Activated B cell treated with CpG ODN at 0.5 μM for 24 hours (primary cell): ENCODE data around the gene YARS1. TPM values are rescaled to one million over a fixed set of nuclear protein-coding genes. Genes with fewer than 3 reads are reported as not detected.

Experiments
- ATAC-seq: fragments of 200-7000 bp; cut with Tn5 transposase; one replicate; pipeline ENCODE4 v1.10.0; 2021; ENCODE audit warnings: low read depth, mild to moderate bottlenecking, moderate library complexity
- CTCF ChIA-PET: fragments of 350-600 bp; sonication (Branson Sonifier 250); formaldehyde crosslinking; loops from one replicate; lab custom pipeline; 2021; ENCODE audit warnings: antibody characterized with exemption; lab: Charles Lee
- POLR2A ChIA-PET: fragments of 350-600 bp; sonication (Branson Sonifier 250); formaldehyde crosslinking; loops from one replicate; lab custom pipeline; 2021; ENCODE audit warnings: antibody characterized with exemption; lab: Charles Lee
- DNase-seq: peaks from one replicate; pipeline ENCODE4 v3.0.0; 2022
- H3K27ac Mint-ChIP-seq: one replicate; pipeline ENCODE4 v1.8.0; 2020; ENCODE audit warnings: mixed read lengths
- H3K27me3 Mint-ChIP-seq: one replicate; pipeline ENCODE4 v1.8.0; 2021; ENCODE audit warnings: mixed read lengths
- H3K36me3 Mint-ChIP-seq: one replicate; pipeline ENCODE4 v1.8.0; 2021; ENCODE audit warnings: low read depth, mixed read lengths
- H3K4me1 Mint-ChIP-seq: one replicate; pipeline ENCODE4 v1.8.0; 2021; ENCODE audit warnings: mixed read lengths
- H3K4me3 Mint-ChIP-seq: one replicate; pipeline ENCODE4 v1.8.0; 2020; ENCODE audit warnings: mild to moderate bottlenecking, mixed read lengths
- H3K9me3 Mint-ChIP-seq: one replicate; pipeline ENCODE4 v1.8.0; 2020; ENCODE audit warnings: mixed read lengths
- CTCF ChIP-seq: fragments of 200-600 bp; IDR thresholded peaks from one replicate; pipeline ENCODE4 v1.8.0; 2022; ENCODE audit warnings: antibody characterized with exemption, mild to moderate bottlenecking
- intact Hi-C: fragments of 100-400 bp; cut with micrococcal nuclease; formaldehyde crosslinking; loops from one replicate; pipeline ENCODE4 v1.15.1; 2024
- total RNA-seq: library from RNA; stranded (reverse); gene quantifications from 2 replicates; pipeline ENCODE4 v1.2.3, GENCODE V29; 2022

The YARS1 gene
- total RNA-seq, 1 donor from 2014 or later, result 232 TPM

- DNase-seq, result no peak
- Mint-ChIP-seq H3K4me1 (no peaks in the 10 kb centered on the region), H3K27me3 (no peaks in the 10 kb centered on the region), H3K36me3 (peaks cover 81% of the 10 kb centered on the region), H3K9me3 (no peaks in the 10 kb centered on the region), H3K4me3 (no peak overlapping the region), H3K27ac (no peak overlapping the region)
- TF ChIP-seq CTCF, result no peak
- intact Hi-C loops, result no loop called here
- ChIA-PET CTCF (no interaction called here), POLR2A (no interaction called here)
- no peak for ATAC-seq
Observed at GRCh38 chr1:32858136-32858535, 41.0 kb upstream of the YARS1 start.

- ChIA-PET POLR2A (no interaction called here), CTCF (no interaction called here)
- Mint-ChIP-seq H3K27me3 (no peaks in the 10 kb centered on the region), H3K27ac (no peak overlapping the region), H3K4me3 (no peak overlapping the region), H3K9me3 (no peaks in the 10 kb centered on the region), H3K36me3 (peaks cover 79% of the 10 kb centered on the region), H3K4me1 (no peaks in the 10 kb centered on the region)
- ATAC-seq, result no peak
- no peak for TF ChIP-seq CTCF
- DNase-seq, result no peak
- intact Hi-C loops, result no loop called here
Observed at GRCh38 chr1:32855861-32856617, 38.9 kb upstream of the YARS1 start.

GRCh38 chr1:32848354-32849063 is 31.4 kb upstream of the YARS1 start:
- intact Hi-C loops, result no loop called here
- H3K27ac Mint-ChIP-seq, result no peak overlapping the region
- peaks cover 50% of the 10 kb centered on the region for H3K36me3 Mint-ChIP-seq
- DNase-seq (no peak), ATAC-seq (no peak)
- H3K9me3 Mint-ChIP-seq, result no peaks in the 10 kb centered on the region
- H3K4me1 Mint-ChIP-seq, result no peaks in the 10 kb centered on the region
- POLR2A ChIA-PET, result interaction anchor here (0.5 kb wide), 1 partner anchor 266 kb away, joined by 8 read pairs; no protein-coding TSS in a partner anchor
- H3K4me3 Mint-ChIP-seq, result no peak overlapping the region
- no peaks in the 10 kb centered on the region for H3K27me3 Mint-ChIP-seq
- CTCF ChIA-PET, result no interaction called here
- TF ChIP-seq CTCF, result no peak

- peaks cover 79% of the 10 kb centered on the region for H3K36me3 Mint-ChIP-seq
- ATAC-seq (no peak), DNase-seq (no peak)
- intact Hi-C loops, result no loop called here
- no peaks in the 10 kb centered on the region for H3K9me3 Mint-ChIP-seq
- POLR2A ChIA-PET, result no interaction called here
- no peaks in the 10 kb centered on the region for H3K27me3 Mint-ChIP-seq
- no peak overlapping the region for H3K4me3 Mint-ChIP-seq
- no peak overlapping the region for H3K27ac Mint-ChIP-seq
- no peaks in the 10 kb centered on the region for H3K4me1 Mint-ChIP-seq
- no peak for TF ChIP-seq CTCF
- CTCF ChIA-PET, result no interaction called here
Observed at GRCh38 chr1:32831878-32832277, 14.7 kb upstream of the YARS1 start.

GRCh38 chr1:32830092-32830852 is 13.1 kb upstream of the YARS1 start:
- POLR2A ChIA-PET, result interaction anchor here (0.6 kb wide), 1 partner anchor 677 kb away, joined by 7 read pairs; no protein-coding TSS in a partner anchor
- ATAC-seq, result no peak
- TF ChIP-seq CTCF, result no peak
- Mint-ChIP-seq H3K4me3 (no peak overlapping the region), H3K9me3 (no peaks in the 10 kb centered on the region), H3K27me3 (no peaks in the 10 kb centered on the region), H3K4me1 (no peaks in the 10 kb centered on the region), H3K27ac (no peak overlapping the region), H3K36me3 (peaks cover 81% of the 10 kb centered on the region)
- intact Hi-C loops, result no loop called here
- CTCF ChIA-PET, result no interaction called here
- DNase-seq, result no peak
